ENCODE data around the gene EMC10.

DNA sequence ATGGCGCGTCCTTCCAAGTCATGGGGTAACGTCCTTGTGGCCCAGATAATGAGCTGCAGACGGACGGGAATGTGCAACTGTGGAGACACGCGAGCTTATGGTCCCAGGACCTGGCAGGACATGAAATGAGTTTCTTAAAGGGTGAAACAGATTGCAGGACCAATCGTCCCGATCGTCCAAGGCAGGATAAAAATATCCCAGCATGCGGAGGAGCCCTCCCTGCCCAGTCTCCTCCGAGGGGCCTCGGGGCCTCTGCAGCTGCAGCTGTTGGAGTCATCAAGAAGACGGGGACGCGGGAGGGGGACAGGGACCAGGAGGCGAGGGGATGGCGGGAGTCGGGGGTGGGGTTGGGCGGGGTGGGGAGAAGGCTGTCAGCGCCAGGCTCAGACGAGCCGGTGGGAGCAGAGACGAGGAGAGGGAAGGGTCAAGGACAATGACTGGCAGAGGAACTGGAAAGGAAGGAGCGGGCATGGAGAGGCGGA lies 14.7 kb downstream of the EMC10 start:
- TF ChIP-seq POLR2A (IDR thresholded peaks at IDR 0.05) (no peak), CTCF (IDR thresholded peaks at IDR 0.05) (no peak)
